ENCODE results near the gene GMPPA. TPM values are rescaled to one million over a fixed set of nuclear protein-coding genes. Genes with fewer than 3 reads are reported as not detected.
A peak's percentile ranks its signal among the peaks of the same experiment; 100 is the strongest.

GMPPA gene
- total RNA-seq, 4 donors from 2014 or later: 11.3 to 26.4 (median 14.2) TPM

- peaks cover 12% of the 10 kb centered on the region for H3K27me3 ChIP-seq
- no peak for TF ChIP-seq POLR2AphosphoS5 (IDR thresholded peaks at IDR 0.05)
- TF ChIP-seq CTCF (IDR thresholded peaks at IDR 0.05): no peak
- no peak for TF ChIP-seq EP300 (IDR thresholded peaks at IDR 0.05)
- TF ChIP-seq POLR2A (IDR thresholded peaks at IDR 0.05): no peak
- WGBS, 2 donors (ENCODE audit: low coverage in 1 of 2): 41 to 70% methylated on average over 4 to 7 of the region's 14 CpGs
- peaks cover 0 to 28% (median 10%) of the 10 kb centered on the region in 3 donors for H3K4me1 ChIP-seq
- peak overlapping the region in 3 of 4 donors; percentile 31 to 99 (median 97) for H3K27ac ChIP-seq
- H3K4me3 ChIP-seq: no peak overlapping the region
- ATAC-seq: no peak
- no peaks in the 10 kb centered on the region for H3K9me3 ChIP-seq
- H3K36me3 ChIP-seq: peaks cover 0 to 76% of the 10 kb centered on the region in 2 donors
These were observed 7.3 kb upstream of the GMPPA start for GRCh38 chr2:219491278-219491963.

GRCh38 chr2:219492575-219492974, 6.1 kb upstream of the GMPPA start:
- Histone ChIP-seq H3K36me3 (peaks cover 0 to 64% of the 10 kb centered on the region in 2 donors), H3K4me1 (peaks cover 0 to 39% (median 16%) of the 10 kb centered on the region in 3 donors), H3K27ac (peak overlapping the region in 3 of 4 donors; percentile 31 to 99 (median 97)), H3K9me3 (no peaks in the 10 kb centered on the region), H3K4me3 (no peak overlapping the region), H3K27me3 (peaks cover 10% of the 10 kb centered on the region)
- ATAC-seq: no peak
- TF ChIP-seq POLR2AphosphoS5 (IDR thresholded peaks at IDR 0.05) (no peak), CTCF (IDR thresholded peaks at IDR 0.05) (no peak), EP300 (IDR thresholded peaks at IDR 0.05) (no peak), POLR2A (IDR thresholded peaks at IDR 0.05) (no peak)
- no CpG with 5 or more reads among the region's 20 CpGs for WGBS, 2 donors (ENCODE audit: low coverage in 1 of 2)

GRCh38 chr2:219493086-219493485, 5.6 kb upstream of the GMPPA start:
- no peak overlapping the region for H3K4me3 ChIP-seq
- H3K27me3 ChIP-seq: peaks cover 10% of the 10 kb centered on the region
- no peaks in the 10 kb centered on the region for H3K9me3 ChIP-seq
- peaks cover 0 to 44% (median 17%) of the 10 kb centered on the region in 3 donors for H3K4me1 ChIP-seq
- 93 to 100% methylated on average over 5 of the region's 5 CpGs for WGBS, 2 donors (ENCODE audit: low coverage in 1 of 2)
- no peak for TF ChIP-seq CTCF (IDR thresholded peaks at IDR 0.05)
- no peak for TF ChIP-seq POLR2A (IDR thresholded peaks at IDR 0.05)
- TF ChIP-seq POLR2AphosphoS5 (IDR thresholded peaks at IDR 0.05): no peak
- TF ChIP-seq EP300 (IDR thresholded peaks at IDR 0.05): no peak
- peak overlapping the region in 3 of 4 donors; percentile 97 to 99 (median 99) for H3K27ac ChIP-seq
- peaks cover 0 to 59% of the 10 kb centered on the region in 2 donors for H3K36me3 ChIP-seq
- no peak for ATAC-seq

- Histone ChIP-seq H3K36me3 (peaks cover 0 to 40% of the 10 kb centered on the region in 2 donors), H3K4me1 (peaks cover 0 to 59% (median 23%) of the 10 kb centered on the region in 3 donors), H3K4me3 (no peak overlapping the region), H3K27me3 (peaks cover 10% of the 10 kb centered on the region), H3K9me3 (no peaks in the 10 kb centered on the region), H3K27ac (peak overlapping the region; percentile 86 to 99 (median 98))
- 9 to 13% methylated on average over 8 to 9 of the region's 10 CpGs for WGBS, 2 donors (ENCODE audit: low coverage in 1 of 2)
- TF ChIP-seq EP300 (IDR thresholded peaks at IDR 0.05) (no peak), POLR2A (IDR thresholded peaks at IDR 0.05) (no peak), CTCF (IDR thresholded peaks at IDR 0.05) (peak in 1 of 4 experiments; percentile 66), POLR2AphosphoS5 (IDR thresholded peaks at IDR 0.05) (peak; percentile 34)
- ATAC-seq: no peak
These were observed 3.6 kb upstream of the GMPPA start for GRCh38 chr2:219494952-219495530.
